ENCODE data around the gene XPO4. TPM values are rescaled to one million over a fixed set of nuclear protein-coding genes. Genes with fewer than 3 reads are reported as not detected.

Gene XPO4
- total RNA-seq, 4 donors from 2014 or later = 8.8 to 25.0 (median 18.6) TPM

DNA sequence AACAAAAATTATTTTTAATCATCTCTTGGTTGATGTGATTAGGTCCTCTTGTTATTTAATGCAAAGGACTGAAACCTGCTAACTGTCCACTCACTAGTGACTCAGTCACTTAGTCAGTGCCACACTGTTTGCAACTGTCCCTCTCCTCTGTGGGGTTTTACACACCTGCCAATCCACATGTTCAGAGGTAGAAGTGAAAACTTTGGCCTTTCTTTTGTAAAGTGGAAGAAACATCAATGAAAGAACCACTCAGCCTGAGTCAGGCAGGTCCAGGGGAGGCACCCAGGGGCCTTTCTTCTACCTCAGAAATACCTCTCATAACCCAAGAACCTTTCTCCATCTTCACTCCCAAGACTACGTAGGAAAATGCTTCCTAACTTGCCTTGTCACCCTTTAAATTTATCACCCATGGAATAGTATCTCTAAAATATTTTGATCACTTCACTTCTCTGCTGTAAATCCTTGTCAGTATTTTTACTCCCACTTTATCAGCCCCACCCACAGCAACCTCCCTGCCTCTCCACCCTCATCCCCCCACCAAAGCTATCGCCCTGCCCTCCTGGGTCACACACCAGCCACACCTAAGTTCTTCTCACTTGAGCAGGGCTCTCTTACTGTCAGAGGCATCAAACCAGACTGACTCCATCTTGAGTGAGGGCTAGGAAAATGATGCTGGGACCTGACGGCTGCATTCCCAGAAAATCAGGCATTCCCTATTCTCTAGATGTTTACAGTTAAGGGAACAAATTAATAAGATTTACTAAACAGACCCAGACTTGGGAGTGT lies 99.2 kb downstream of the XPO4 start:
- WGBS, 2 donors = 83 to 98% methylated on average over 3 of the region's 3 CpGs
- TF ChIP-seq CTCF (IDR thresholded peaks at IDR 0.05) (no peak), POLR2A (IDR thresholded peaks at IDR 0.05) (no peak)
- intact Hi-C loops (cut with DNase I) = no loop called here
- Histone ChIP-seq H3K9me3 (no peaks in the 10 kb centered on the region), H3K4me1 (no peaks in the 10 kb centered on the region), H3K36me3 (peaks cover 0 to 79% (median 2%) of the 10 kb centered on the region in 3 donors), H3K27me3 (no peaks in the 10 kb centered on the region), H3K4me3 (no peak overlapping the region), H3K27ac (no peak overlapping the region)
- DNase-seq = no peak

GRCh38 chr13:20801707-20802106 lies 100.8 kb downstream of the XPO4 start:
- intact Hi-C loops (cut with DNase I) = no loop called here
- Histone ChIP-seq H3K36me3 (peaks cover 0 to 74% (median 0%) of the 10 kb centered on the region in 3 donors), H3K27ac (no peak overlapping the region), H3K4me1 (peaks cover 0 to 5% (median 0%) of the 10 kb centered on the region in 3 donors), H3K4me3 (no peak overlapping the region), H3K27me3 (no peaks in the 10 kb centered on the region), H3K9me3 (no peaks in the 10 kb centered on the region)
- 48 to 66% methylated on average over 2 of the region's 2 CpGs for WGBS, 2 donors
- TF ChIP-seq POLR2A (IDR thresholded peaks at IDR 0.05) (no peak), CTCF (IDR thresholded peaks at IDR 0.05) (no peak)
- no peak for DNase-seq

DNA sequence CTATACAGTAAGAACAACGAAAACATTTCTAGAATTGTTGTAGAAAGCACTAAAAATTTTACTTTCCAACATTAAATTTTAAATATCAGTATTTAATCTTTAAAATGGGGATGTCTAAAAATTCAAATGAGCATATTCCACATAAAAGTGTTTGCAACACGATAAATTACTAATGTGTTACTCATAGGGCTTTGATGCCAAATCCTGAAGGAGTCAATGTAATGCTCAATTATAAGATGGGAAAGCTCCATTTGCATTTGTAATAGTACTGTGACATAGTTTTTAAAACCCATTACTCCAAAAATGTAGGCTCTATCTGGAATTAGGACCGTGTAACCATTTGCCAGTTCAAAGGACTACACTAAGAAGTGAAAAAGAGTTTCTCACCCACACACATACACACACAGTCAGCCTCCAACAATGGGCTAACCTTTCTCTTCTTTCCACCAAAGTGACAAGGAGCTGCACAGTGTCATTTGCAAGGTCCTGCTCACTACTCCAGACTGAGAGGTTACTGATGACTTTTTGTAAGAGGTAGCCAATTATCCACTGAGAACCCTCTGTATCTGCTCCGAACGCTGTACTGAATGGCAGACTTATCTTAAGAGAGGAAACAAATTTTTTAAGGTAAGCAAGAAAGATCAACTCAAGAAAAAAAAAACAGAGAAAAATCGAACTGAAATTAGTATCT lies 102.7 kb downstream of the XPO4 start:
- no peak for DNase-seq
- Histone ChIP-seq H3K4me1 (peaks cover 0 to 5% (median 0%) of the 10 kb centered on the region in 3 donors), H3K27me3 (no peaks in the 10 kb centered on the region), H3K36me3 (peaks cover 0 to 73% (median 0%) of the 10 kb centered on the region in 3 donors), H3K4me3 (no peak overlapping the region), H3K27ac (no peak overlapping the region), H3K9me3 (no peaks in the 10 kb centered on the region)
- intact Hi-C loops (cut with DNase I) = no loop called here
- no peak for TF ChIP-seq POLR2A (IDR thresholded peaks at IDR 0.05)
- no peak for TF ChIP-seq CTCF (IDR thresholded peaks at IDR 0.05)
- WGBS, 2 donors = 67 to 70% methylated on average over 6 of the region's 6 CpGs

DNA sequence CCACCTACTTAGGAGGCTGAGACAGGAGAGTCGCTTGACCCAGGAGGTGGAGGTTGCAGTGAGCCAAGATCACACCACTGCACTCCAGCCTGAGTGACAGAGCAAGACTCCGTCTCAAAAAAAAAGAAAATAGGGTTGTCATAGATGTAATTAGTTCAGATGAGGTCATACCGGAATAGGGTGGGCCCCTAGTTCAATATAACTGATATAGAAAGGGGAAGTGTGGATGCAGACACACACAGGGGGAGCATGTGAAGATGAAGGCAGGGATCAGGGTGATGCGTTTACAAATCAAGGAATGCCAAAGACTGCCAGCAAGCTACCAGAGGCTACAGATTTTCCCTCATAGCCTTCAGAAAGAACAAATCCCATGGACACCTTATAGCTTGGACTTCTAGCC lies 104.5 kb downstream of the XPO4 start:
- Histone ChIP-seq H3K4me1 (peaks cover 0 to 5% (median 0%) of the 10 kb centered on the region in 3 donors), H3K9me3 (no peaks in the 10 kb centered on the region), H3K27ac (no peak overlapping the region), H3K36me3 (peaks cover 0 to 84% (median 0%) of the 10 kb centered on the region in 3 donors), H3K4me3 (no peak overlapping the region), H3K27me3 (no peaks in the 10 kb centered on the region)
- no peak for DNase-seq
- intact Hi-C loops (cut with DNase I) = no loop called here
- 84% methylated on average over 3 to 4 of the region's 4 CpGs for WGBS, 2 donors
- TF ChIP-seq CTCF (IDR thresholded peaks at IDR 0.05) (no peak), POLR2A (IDR thresholded peaks at IDR 0.05) (no peak)
